ENCODE data around the gene STRN. TPM values are rescaled to one million over a fixed set of nuclear protein-coding genes. Genes with fewer than 3 reads are reported as not detected.
"Not testable (repeated sequence)": the region's sequence is repeated elsewhere in the genome, so short reads cannot be mapped to it uniquely, and the experiment has no call there.

STRN gene
- total and polyA plus RNA-seq, 5 donors = 7.7 to 41.1 (median 34.5) TPM

GRCh38 chr2:36982467-36982866 lies 16.1 kb upstream of the STRN start:
- H3K27me3 ChIP-seq (ENCODE audit: control insufficient read depth, insufficient read depth) = no peaks in the 10 kb centered on the region
- no peak overlapping the region for H3K4me3 ChIP-seq (ENCODE audit: low read length)
- DNase-seq = no peak
- intact Hi-C loops (cut with DNase I) = no loop called here
- H3K9me3 ChIP-seq (ENCODE audit: control insufficient read depth, low read length) = no peaks in the 10 kb centered on the region
- H3K4me1 ChIP-seq (ENCODE audit: control insufficient read depth, insufficient read depth, low read length) = no peaks in the 10 kb centered on the region
- no peak for ATAC-seq
- 59% methylated on average over 3 of the region's 3 CpGs for WGBS
- H3K27ac ChIP-seq (ENCODE audit: low read length) = no peak overlapping the region

- DNase-seq (no peak), ATAC-seq (no peak)
- Histone ChIP-seq H3K4me1 (ENCODE audit: control insufficient read depth, insufficient read depth, low read length) (no peaks in the 10 kb centered on the region), H3K9me3 (ENCODE audit: control insufficient read depth, low read length) (no peaks in the 10 kb centered on the region), H3K27ac (ENCODE audit: low read length) (no peak overlapping the region), H3K27me3 (ENCODE audit: control insufficient read depth, insufficient read depth) (no peaks in the 10 kb centered on the region), H3K4me3 (ENCODE audit: low read length) (no peak overlapping the region)
- intact Hi-C loops (cut with DNase I) = no loop called here
- 95% methylated on average over 2 of the region's 2 CpGs for WGBS
Observed at GRCh38 chr2:36981911-36982310, 15.6 kb upstream of the STRN start.

GRCh38 chr2:36979007-36979406 lies 12.7 kb upstream of the STRN start:
- ATAC-seq; DNase-seq; intact Hi-C loops (cut with DNase I); H3K27me3 ChIP-seq (ENCODE audit: control insufficient read depth, insufficient read depth); H3K4me1 ChIP-seq (ENCODE audit: control insufficient read depth, insufficient read depth, low read length); H3K27ac ChIP-seq (ENCODE audit: low read length); H3K9me3 ChIP-seq (ENCODE audit: control insufficient read depth, low read length); H3K4me3 ChIP-seq (ENCODE audit: low read length): not testable (repeated sequence)
- over 99% methylated on average over 3 of the region's 3 CpGs for WGBS

- no peak for ATAC-seq
- Histone ChIP-seq H3K4me1 (ENCODE audit: control insufficient read depth, insufficient read depth, low read length) (peaks cover 3% of the 10 kb centered on the region), H3K9me3 (ENCODE audit: control insufficient read depth, low read length) (no peaks in the 10 kb centered on the region), H3K27ac (ENCODE audit: low read length) (peak overlapping the region; percentile 64), H3K4me3 (ENCODE audit: low read length) (no peak overlapping the region), H3K27me3 (ENCODE audit: control insufficient read depth, insufficient read depth) (no peaks in the 10 kb centered on the region)
- 76% methylated on average over 2 of the region's 2 CpGs for WGBS
- no peak for DNase-seq
- intact Hi-C loops (cut with DNase I) = no loop called here
Observed at GRCh38 chr2:36976065-36976464, 9.7 kb upstream of the STRN start.

- DNase-seq (peak in 1 of 3 donors; percentile 55), ATAC-seq (peak; percentile 32 to 55)
- H3K27ac ChIP-seq (ENCODE audit: low read length) = no peak overlapping the region
- H3K27me3 ChIP-seq (ENCODE audit: control insufficient read depth, insufficient read depth) = no peaks in the 10 kb centered on the region
- H3K9me3 ChIP-seq (ENCODE audit: control insufficient read depth, low read length) = no peaks in the 10 kb centered on the region
- intact Hi-C loops (cut with DNase I) = no loop called here
- H3K4me3 ChIP-seq (ENCODE audit: low read length) = no peak overlapping the region
- H3K4me1 ChIP-seq (ENCODE audit: control insufficient read depth, insufficient read depth, low read length) = peaks cover 3% of the 10 kb centered on the region
- 76% methylated on average over 8 of the region's 8 CpGs for WGBS
Observed at GRCh38 chr2:36975306-36975705, 9.0 kb upstream of the STRN start.

- Histone ChIP-seq H3K4me3 (ENCODE audit: low read length) (no peak overlapping the region), H3K27ac (ENCODE audit: low read length) (no peak overlapping the region), H3K9me3 (ENCODE audit: control insufficient read depth, low read length) (no peaks in the 10 kb centered on the region), H3K27me3 (ENCODE audit: control insufficient read depth, insufficient read depth) (no peaks in the 10 kb centered on the region), H3K4me1 (ENCODE audit: control insufficient read depth, insufficient read depth, low read length) (peaks cover 3% of the 10 kb centered on the region)
- intact Hi-C loops (cut with DNase I) = no loop called here
- WGBS = 42% methylated on average over 2 of the region's 2 CpGs
- DNase-seq (no peak), ATAC-seq (peak; percentile 47 to 80)
Observed at GRCh38 chr2:36973320-36973719, 7.0 kb upstream of the STRN start.

GRCh38 chr2:36971990-36972389 lies 5.7 kb upstream of the STRN start:
- H3K9me3 ChIP-seq (ENCODE audit: control insufficient read depth, low read length) = no peaks in the 10 kb centered on the region
- H3K4me3 ChIP-seq (ENCODE audit: low read length) = no peak overlapping the region
- peaks cover 3% of the 10 kb centered on the region for H3K4me1 ChIP-seq (ENCODE audit: control insufficient read depth, insufficient read depth, low read length)
- ATAC-seq (no peak), DNase-seq (no peak)
- H3K27ac ChIP-seq (ENCODE audit: low read length) = no peak overlapping the region
- no peaks in the 10 kb centered on the region for H3K27me3 ChIP-seq (ENCODE audit: control insufficient read depth, insufficient read depth)
- intact Hi-C loops (cut with DNase I) = no loop called here

- no peaks in the 10 kb centered on the region for H3K27me3 ChIP-seq (ENCODE audit: control insufficient read depth, insufficient read depth)
- intact Hi-C loops (cut with DNase I) = no loop called here
- H3K4me1 ChIP-seq (ENCODE audit: control insufficient read depth, insufficient read depth, low read length) = no peaks in the 10 kb centered on the region
- ATAC-seq = no peak
- H3K4me3 ChIP-seq (ENCODE audit: low read length) = peak overlapping the region; percentile 48
- H3K27ac ChIP-seq (ENCODE audit: low read length) = peak overlapping the region; percentile 74
- 16% methylated on average over 15 of the region's 15 CpGs for WGBS
- H3K9me3 ChIP-seq (ENCODE audit: control insufficient read depth, low read length) = no peaks in the 10 kb centered on the region
- DNase-seq = no peak
Observed at GRCh38 chr2:36967236-36967876, 1.0 kb upstream of the STRN start.

- Histone ChIP-seq H3K4me3 (ENCODE audit: low read length) (peak overlapping the region; percentile 99), H3K9me3 (ENCODE audit: control insufficient read depth, low read length) (no peaks in the 10 kb centered on the region), H3K27ac (ENCODE audit: low read length) (peak overlapping the region; percentile 97), H3K27me3 (ENCODE audit: control insufficient read depth, insufficient read depth) (no peaks in the 10 kb centered on the region), H3K4me1 (ENCODE audit: control insufficient read depth, insufficient read depth, low read length) (no peaks in the 10 kb centered on the region)
- intact Hi-C loops (cut with DNase I) = no loop called here
- DNase-seq (peak in 1 of 3 donors; percentile 19), ATAC-seq (peak; percentile 50 to 53)
- WGBS = under 1% methylated on average over 42 of the region's 42 CpGs
Observed at GRCh38 chr2:36965751-36966369, 476 bp downstream of the STRN start.

- H3K27ac ChIP-seq (ENCODE audit: low read length) = no peak overlapping the region
- no peaks in the 10 kb centered on the region for H3K9me3 ChIP-seq (ENCODE audit: control insufficient read depth, low read length)
- ATAC-seq (no peak), DNase-seq (no peak)
- peak overlapping the region; percentile 99 for H3K4me3 ChIP-seq (ENCODE audit: low read length)
- 22% methylated on average over 2 of the region's 2 CpGs for WGBS
- H3K4me1 ChIP-seq (ENCODE audit: control insufficient read depth, insufficient read depth, low read length) = peaks cover under 1% of the 10 kb centered on the region
- intact Hi-C loops (cut with DNase I) = no loop called here
- no peaks in the 10 kb centered on the region for H3K27me3 ChIP-seq (ENCODE audit: control insufficient read depth, insufficient read depth)
Observed at GRCh38 chr2:36965206-36965605, 1.1 kb downstream of the STRN start.

GRCh38 chr2:36964496-36965058 lies 1.8 kb downstream of the STRN start:
- DNase-seq = no peak
- WGBS = 59% methylated on average over 5 of the region's 5 CpGs
- Histone ChIP-seq H3K9me3 (ENCODE audit: control insufficient read depth, low read length) (no peaks in the 10 kb centered on the region), H3K27me3 (ENCODE audit: control insufficient read depth, insufficient read depth) (no peaks in the 10 kb centered on the region), H3K4me3 (ENCODE audit: low read length) (peak overlapping the region; percentile 99), H3K27ac (ENCODE audit: low read length) (peak overlapping the region; percentile 84), H3K4me1 (ENCODE audit: control insufficient read depth, insufficient read depth, low read length) (peaks cover 1% of the 10 kb centered on the region)
- intact Hi-C loops (cut with DNase I) = no loop called here
- ATAC-seq = no peak

All from right cardiac atrium (tissue), 5 donors.